Lower leg skin (tissue), 3 donors: ENCODE data around the gene DMD.

ENCODE experiments used
- POLR2A ChIP-seq, 2 donors: fragments of 450-650 bp; IDR thresholded peaks; one replicate each; pipeline ENCODE4 v1.6.1; 2016 to 2017; ENCODE audit warnings: antibody characterized with exemption in 2 of 2, mild to moderate bottlenecking in 1 of 2, moderate library complexity in 1 of 2
- TF ChIP-seq, protein P1 (sequence below), 3 donors: fragments of 450-650 bp; IDR thresholded peaks; one replicate each; pipeline ENCODE4 v1.5.1; 2016; ENCODE audit warnings: antibody characterized with exemption in 3 of 3, mild to moderate bottlenecking in 3 of 3, moderate library complexity in 2 of 3

DNA sequence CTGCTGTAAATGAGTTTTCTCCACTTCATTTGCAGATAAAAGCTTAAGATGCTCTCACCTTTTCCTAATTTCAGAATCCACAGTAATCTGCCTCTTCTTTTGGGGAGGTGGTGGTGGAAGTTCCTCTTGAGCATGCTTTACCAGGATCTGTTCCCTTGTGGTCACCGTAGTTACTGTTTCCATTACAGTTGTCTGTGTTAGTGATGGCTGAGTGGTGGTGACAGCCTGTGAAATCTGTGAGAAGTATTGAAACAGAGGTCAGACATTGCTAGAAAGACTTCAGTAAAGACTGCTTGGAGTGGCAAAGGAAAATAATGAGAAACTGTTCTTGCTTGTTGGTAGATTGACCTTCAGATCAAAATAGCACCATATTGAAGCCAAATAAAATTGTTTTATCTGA is 666.2 kb downstream of the DMD start:
- TF ChIP-seq, protein P1, sequence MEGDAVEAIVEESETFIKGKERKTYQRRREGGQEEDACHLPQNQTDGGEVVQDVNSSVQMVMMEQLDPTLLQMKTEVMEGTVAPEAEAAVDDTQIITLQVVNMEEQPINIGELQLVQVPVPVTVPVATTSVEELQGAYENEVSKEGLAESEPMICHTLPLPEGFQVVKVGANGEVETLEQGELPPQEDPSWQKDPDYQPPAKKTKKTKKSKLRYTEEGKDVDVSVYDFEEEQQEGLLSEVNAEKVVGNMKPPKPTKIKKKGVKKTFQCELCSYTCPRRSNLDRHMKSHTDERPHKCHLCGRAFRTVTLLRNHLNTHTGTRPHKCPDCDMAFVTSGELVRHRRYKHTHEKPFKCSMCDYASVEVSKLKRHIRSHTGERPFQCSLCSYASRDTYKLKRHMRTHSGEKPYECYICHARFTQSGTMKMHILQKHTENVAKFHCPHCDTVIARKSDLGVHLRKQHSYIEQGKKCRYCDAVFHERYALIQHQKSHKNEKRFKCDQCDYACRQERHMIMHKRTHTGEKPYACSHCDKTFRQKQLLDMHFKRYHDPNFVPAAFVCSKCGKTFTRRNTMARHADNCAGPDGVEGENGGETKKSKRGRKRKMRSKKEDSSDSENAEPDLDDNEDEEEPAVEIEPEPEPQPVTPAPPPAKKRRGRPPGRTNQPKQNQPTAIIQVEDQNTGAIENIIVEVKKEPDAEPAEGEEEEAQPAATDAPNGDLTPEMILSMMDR (IDR thresholded peaks at IDR 0.05), result no peak
- TF ChIP-seq POLR2A (IDR thresholded peaks at IDR 0.05), result no peak
